ENCODE data around the gene DNAJC5G. TPM values are rescaled to one million over a fixed set of nuclear protein-coding genes. Genes with fewer than 3 reads are reported as not detected.

The DNAJC5G gene
- total and polyA plus RNA-seq, 2 donors (not counting 3 experiments of a cell fraction or from before 2014, with no cell fraction given) = 0.77 to 1.4 TPM

DNA sequence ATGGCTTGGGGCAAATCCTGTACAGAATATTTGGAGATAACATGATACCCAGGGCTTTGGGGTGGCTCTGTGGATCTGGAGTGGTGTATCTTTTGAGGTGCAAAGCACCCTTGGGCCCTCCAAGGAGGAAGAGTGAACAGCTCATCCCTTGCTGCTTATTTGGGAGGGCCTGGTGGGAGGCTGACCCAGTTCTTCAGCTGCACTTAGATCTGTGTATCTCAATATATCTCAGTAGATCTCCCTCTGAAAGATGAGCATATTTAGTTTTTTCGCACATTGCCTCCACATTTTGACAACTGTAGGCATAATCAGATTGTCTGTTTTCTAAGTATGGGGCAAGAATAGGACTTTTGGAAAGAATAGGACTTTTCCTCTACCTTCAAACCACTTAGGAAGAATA is 9.8 kb downstream of the DNAJC5G start:
- Histone ChIP-seq H3K9me3 (replicated peaks; ENCODE audit: control insufficient read depth, insufficient read depth, low read length) (no peaks in the 10 kb centered on the region), H4K20me1 (replicated peaks; ENCODE audit: control insufficient read depth, extremely low read depth, insufficient read depth, low read length) (no peaks in the 10 kb centered on the region), H3K9me1 (replicated peaks; ENCODE audit: control insufficient read depth, extremely low read depth, insufficient read depth, low read length) (no peaks in the 10 kb centered on the region), H3K4me3 (replicated peaks in 1 of 3; ENCODE audit: insufficient read depth in 1 of 3, low read depth in 1 of 3, low read length in 3 of 3) (no peak overlapping the region), H3K9ac (replicated peaks; ENCODE audit: extremely low read depth, insufficient read depth, low read length) (no peak overlapping the region), H3K79me2 (ENCODE audit: control insufficient read depth, insufficient read depth, low read length) (no peaks in the 10 kb centered on the region), H3K4me2 (ENCODE audit: insufficient read depth, low read length) (no peak overlapping the region), H3K27ac (ENCODE audit: insufficient read depth, low read depth, low read length) (no peak overlapping the region), H3K27me3 (ENCODE audit: control insufficient read depth in 2 of 2, insufficient read depth in 2 of 2, low read length in 2 of 2) (no peaks in the 10 kb centered on the region), H2AFZ (ENCODE audit: low read depth, low read length) (no peak overlapping the region), H3K4me1 (ENCODE audit: control insufficient read depth, extremely low read depth, insufficient read depth, low read length) (peaks cover 28% of the 10 kb centered on the region), H3K36me3 (ENCODE audit: control insufficient read depth in 2 of 2, extremely low read depth in 1 of 2, insufficient read depth in 2 of 2, low read length in 2 of 2) (no peaks in the 10 kb centered on the region)
- BruUV-seq (replicated peaks) = no TSS peak
- FAIRE-seq = no peak
- no peak for DNase-seq (ENCODE audit: low read depth, low spot score)
- no peak for TF ChIP-seq MYC (IDR thresholded peaks at IDR 0.05; ENCODE audit: low read depth, low read length)
- TF ChIP-seq JUN (IDR thresholded peaks at IDR 0.05; ENCODE audit: borderline replicate concordance, insufficient read depth, insufficient read length, low read depth) = no peak
- TF ChIP-seq, protein P1, sequence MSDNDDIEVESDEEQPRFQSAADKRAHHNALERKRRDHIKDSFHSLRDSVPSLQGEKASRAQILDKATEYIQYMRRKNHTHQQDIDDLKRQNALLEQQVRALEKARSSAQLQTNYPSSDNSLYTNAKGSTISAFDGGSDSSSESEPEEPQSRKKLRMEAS (IDR thresholded peaks at IDR 0.05; ENCODE audit: insufficient read depth, insufficient read length) = no peak
- TF ChIP-seq FOS (IDR thresholded peaks at IDR 0.05; ENCODE audit: borderline replicate concordance, insufficient read depth, low read length) = no peak
- TF ChIP-seq EZH2 (IDR thresholded peaks at IDR 0.05; ENCODE audit: borderline replicate concordance, low read depth, low read length, severe bottlenecking) = no peak
- no peak for TF ChIP-seq POLR2AphosphoS5 (IDR thresholded peaks at IDR 0.05; ENCODE audit: insufficient read depth, low read depth, low read length)
- TF ChIP-seq GATA2 (IDR thresholded peaks at IDR 0.05; ENCODE audit: insufficient read depth, insufficient read length, low read depth, low read length) = no peak
- TF ChIP-seq POLR2A (IDR thresholded peaks at IDR 0.05; ENCODE audit: low read depth, low read length) = no peak
- TF ChIP-seq, protein P2, sequence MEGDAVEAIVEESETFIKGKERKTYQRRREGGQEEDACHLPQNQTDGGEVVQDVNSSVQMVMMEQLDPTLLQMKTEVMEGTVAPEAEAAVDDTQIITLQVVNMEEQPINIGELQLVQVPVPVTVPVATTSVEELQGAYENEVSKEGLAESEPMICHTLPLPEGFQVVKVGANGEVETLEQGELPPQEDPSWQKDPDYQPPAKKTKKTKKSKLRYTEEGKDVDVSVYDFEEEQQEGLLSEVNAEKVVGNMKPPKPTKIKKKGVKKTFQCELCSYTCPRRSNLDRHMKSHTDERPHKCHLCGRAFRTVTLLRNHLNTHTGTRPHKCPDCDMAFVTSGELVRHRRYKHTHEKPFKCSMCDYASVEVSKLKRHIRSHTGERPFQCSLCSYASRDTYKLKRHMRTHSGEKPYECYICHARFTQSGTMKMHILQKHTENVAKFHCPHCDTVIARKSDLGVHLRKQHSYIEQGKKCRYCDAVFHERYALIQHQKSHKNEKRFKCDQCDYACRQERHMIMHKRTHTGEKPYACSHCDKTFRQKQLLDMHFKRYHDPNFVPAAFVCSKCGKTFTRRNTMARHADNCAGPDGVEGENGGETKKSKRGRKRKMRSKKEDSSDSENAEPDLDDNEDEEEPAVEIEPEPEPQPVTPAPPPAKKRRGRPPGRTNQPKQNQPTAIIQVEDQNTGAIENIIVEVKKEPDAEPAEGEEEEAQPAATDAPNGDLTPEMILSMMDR (IDR thresholded peaks at IDR 0.05; ENCODE audit: extremely low read depth in 1 of 2, insufficient read depth in 1 of 2, low read depth in 1 of 2, low read length in 2 of 2) = no peak
- CTCF ChIA-PET = interaction anchor here (1.5 to 9.1 kb wide), 3 partner anchors 6 to 20 kb away, joined by 7 to 143 read pairs (median 107); partner anchors contain the start of gene SLC30A3
- POLR2A ChIA-PET = no interaction called here
- dilution Hi-C loops (cut with MboI; ENCODE audit: extremely low pct_ligation_motif_present, low sequenced_read_pairs) = no loop called here
- intact Hi-C loops (cut with micrococcal nuclease) = loop anchor here (5.0 to 10.0 kb wide), 2 partner anchors 73 to 320 kb away; partner anchors contain the start of genes ATRAID and SLC5A6

Data from endothelial cell of umbilical vein (primary cell).